ENCODE measurements around the gene RGS17.

RGS17 gene

GRCh38 chr6:153101461-153101860 lies 29.6 kb downstream of the RGS17 start:
- H3K9ac ChIP-seq (ENCODE audit: low read length) = no peak overlapping the region
- DNase-seq = no peak
- WGBS (ENCODE audit: extremely low coverage, insufficient coverage, insufficient read length) = no CpG with 5 or more reads among the region's 5 CpGs
- H4K12ac ChIP-seq (ENCODE audit: low read depth, low read length) = no peak overlapping the region
- no peak overlapping the region for H4K91ac ChIP-seq (ENCODE audit: low read depth, low read length)
- no peak overlapping the region for H3K18ac ChIP-seq (ENCODE audit: low read length)
- H3K27ac ChIP-seq (ENCODE audit: low read depth, low read length) = no peak overlapping the region
- no peak overlapping the region for H2BK12ac ChIP-seq (ENCODE audit: low read length)
- H3K4ac ChIP-seq (ENCODE audit: low read depth, low read length) = no peak overlapping the region
- no peak overlapping the region for H2AFZ ChIP-seq (ENCODE audit: insufficient read depth, low read length, poor library complexity)
- H3K4me2 ChIP-seq (ENCODE audit: low read length) = no peak overlapping the region
- no peak overlapping the region for H2BK5ac ChIP-seq (ENCODE audit: low read depth, low read length, poor library complexity)
- no peak overlapping the region for H2BK120ac ChIP-seq (ENCODE audit: insufficient read depth, low read length, poor library complexity)
- H3K14ac ChIP-seq (ENCODE audit: low read length) = no peak overlapping the region
- no peak overlapping the region for H3K4me3 ChIP-seq (ENCODE audit: low read depth, low read length)
- no peak overlapping the region for H3K23ac ChIP-seq (ENCODE audit: low read length)
- H2AK5ac ChIP-seq (ENCODE audit: low read length) = no peak overlapping the region
- H4K8ac ChIP-seq (ENCODE audit: low read depth, low read length) = no peak overlapping the region
- no peaks in the 10 kb centered on the region for H3K27me3 ChIP-seq (ENCODE audit: insufficient read depth, low read length)
- H3K79me1 ChIP-seq (ENCODE audit: low read length) = no peaks in the 10 kb centered on the region
- H3K36me3 ChIP-seq (ENCODE audit: control insufficient read depth in 1 of 2, insufficient read depth in 2 of 2, low read length in 2 of 2) = no peaks in the 10 kb centered on the region
- H3K79me2 ChIP-seq (ENCODE audit: control insufficient read depth, insufficient read depth, low read length, poor library complexity) = no peaks in the 10 kb centered on the region
- no peaks in the 10 kb centered on the region for H3K9me3 ChIP-seq (ENCODE audit: insufficient read depth, low read depth, low read length)
- no peaks in the 10 kb centered on the region for H3K4me1 ChIP-seq (ENCODE audit: control insufficient read depth in 1 of 2, insufficient read depth in 2 of 2, low read length in 2 of 2)

- Histone ChIP-seq H4K8ac (ENCODE audit: low read depth, low read length) (no peak overlapping the region), H3K14ac (ENCODE audit: low read length) (no peak overlapping the region), H2BK5ac (ENCODE audit: low read depth, low read length, poor library complexity) (no peak overlapping the region), H4K12ac (ENCODE audit: low read depth, low read length) (no peak overlapping the region), H3K4me2 (ENCODE audit: low read length) (no peak overlapping the region), H2BK12ac (ENCODE audit: low read length) (no peak overlapping the region), H3K9ac (ENCODE audit: low read length) (no peak overlapping the region), H3K4me3 (ENCODE audit: low read depth, low read length) (no peak overlapping the region), H2AFZ (ENCODE audit: insufficient read depth, low read length, poor library complexity) (no peak overlapping the region), H2BK120ac (ENCODE audit: insufficient read depth, low read length, poor library complexity) (no peak overlapping the region), H3K36me3 (ENCODE audit: control insufficient read depth in 1 of 2, insufficient read depth in 2 of 2, low read length in 2 of 2) (no peaks in the 10 kb centered on the region), H4K91ac (ENCODE audit: low read depth, low read length) (no peak overlapping the region), H3K4ac (ENCODE audit: low read depth, low read length) (no peak overlapping the region), H3K4me1 (ENCODE audit: control insufficient read depth in 1 of 2, insufficient read depth in 2 of 2, low read length in 2 of 2) (no peaks in the 10 kb centered on the region), H3K18ac (ENCODE audit: low read length) (no peak overlapping the region), H3K79me1 (ENCODE audit: low read length) (no peaks in the 10 kb centered on the region), H2AK5ac (ENCODE audit: low read length) (no peak overlapping the region), H3K23ac (ENCODE audit: low read length) (no peak overlapping the region), H3K9me3 (ENCODE audit: insufficient read depth, low read depth, low read length) (no peaks in the 10 kb centered on the region), H3K27me3 (ENCODE audit: insufficient read depth, low read length) (no peaks in the 10 kb centered on the region), H3K79me2 (ENCODE audit: control insufficient read depth, insufficient read depth, low read length, poor library complexity) (no peaks in the 10 kb centered on the region), H3K27ac (ENCODE audit: low read depth, low read length) (no peak overlapping the region)
- no CpG with 5 or more reads among the region's 3 CpGs for WGBS (ENCODE audit: extremely low coverage, insufficient coverage, insufficient read length)
- DNase-seq = no peak
Observed at GRCh38 chr6:153099636-153100035, 31.4 kb downstream of the RGS17 start.

GRCh38 chr6:153096792-153097191 lies 34.3 kb downstream of the RGS17 start:
- no peak for DNase-seq
- no peak overlapping the region for H3K18ac ChIP-seq (ENCODE audit: low read length)
- no peak overlapping the region for H4K91ac ChIP-seq (ENCODE audit: low read depth, low read length)
- no peak overlapping the region for H3K14ac ChIP-seq (ENCODE audit: low read length)
- H3K79me1 ChIP-seq (ENCODE audit: low read length) = no peaks in the 10 kb centered on the region
- no peaks in the 10 kb centered on the region for H3K27me3 ChIP-seq (ENCODE audit: insufficient read depth, low read length)
- no peaks in the 10 kb centered on the region for H3K4me1 ChIP-seq (ENCODE audit: control insufficient read depth in 1 of 2, insufficient read depth in 2 of 2, low read length in 2 of 2)
- no peaks in the 10 kb centered on the region for H3K36me3 ChIP-seq (ENCODE audit: control insufficient read depth in 1 of 2, insufficient read depth in 2 of 2, low read length in 2 of 2)
- no peak overlapping the region for H2BK5ac ChIP-seq (ENCODE audit: low read depth, low read length, poor library complexity)
- no peaks in the 10 kb centered on the region for H3K79me2 ChIP-seq (ENCODE audit: control insufficient read depth, insufficient read depth, low read length, poor library complexity)
- H2BK120ac ChIP-seq (ENCODE audit: insufficient read depth, low read length, poor library complexity) = no peak overlapping the region
- H4K12ac ChIP-seq (ENCODE audit: low read depth, low read length) = no peak overlapping the region
- no peak overlapping the region for H3K27ac ChIP-seq (ENCODE audit: low read depth, low read length)
- no peak overlapping the region for H3K23ac ChIP-seq (ENCODE audit: low read length)
- H2AK5ac ChIP-seq (ENCODE audit: low read length) = no peak overlapping the region
- H2AFZ ChIP-seq (ENCODE audit: insufficient read depth, low read length, poor library complexity) = no peak overlapping the region
- H2BK12ac ChIP-seq (ENCODE audit: low read length) = no peak overlapping the region
- no CpG with 5 or more reads among the region's 1 CpG for WGBS (ENCODE audit: extremely low coverage, insufficient coverage, insufficient read length)
- no peak overlapping the region for H3K4me2 ChIP-seq (ENCODE audit: low read length)
- no peak overlapping the region for H3K4ac ChIP-seq (ENCODE audit: low read depth, low read length)
- H3K4me3 ChIP-seq (ENCODE audit: low read depth, low read length) = no peak overlapping the region
- no peak overlapping the region for H4K8ac ChIP-seq (ENCODE audit: low read depth, low read length)
- H3K9ac ChIP-seq (ENCODE audit: low read length) = no peak overlapping the region
- no peaks in the 10 kb centered on the region for H3K9me3 ChIP-seq (ENCODE audit: insufficient read depth, low read depth, low read length)

- no peak overlapping the region for H4K91ac ChIP-seq (ENCODE audit: low read depth, low read length)
- H4K8ac ChIP-seq (ENCODE audit: low read depth, low read length) = no peak overlapping the region
- H3K4ac ChIP-seq (ENCODE audit: low read depth, low read length) = no peak overlapping the region
- no peak overlapping the region for H3K4me3 ChIP-seq (ENCODE audit: low read depth, low read length)
- WGBS (ENCODE audit: extremely low coverage, insufficient coverage, insufficient read length) = no CpG with 5 or more reads among the region's 4 CpGs
- no peak overlapping the region for H3K14ac ChIP-seq (ENCODE audit: low read length)
- no peak overlapping the region for H3K4me2 ChIP-seq (ENCODE audit: low read length)
- H2BK5ac ChIP-seq (ENCODE audit: low read depth, low read length, poor library complexity) = no peak overlapping the region
- no peak overlapping the region for H3K18ac ChIP-seq (ENCODE audit: low read length)
- no peaks in the 10 kb centered on the region for H3K4me1 ChIP-seq (ENCODE audit: control insufficient read depth in 1 of 2, insufficient read depth in 2 of 2, low read length in 2 of 2)
- H3K79me1 ChIP-seq (ENCODE audit: low read length) = no peaks in the 10 kb centered on the region
- H2AFZ ChIP-seq (ENCODE audit: insufficient read depth, low read length, poor library complexity) = no peak overlapping the region
- H2AK5ac ChIP-seq (ENCODE audit: low read length) = no peak overlapping the region
- H3K27ac ChIP-seq (ENCODE audit: low read depth, low read length) = no peak overlapping the region
- no peak overlapping the region for H3K9ac ChIP-seq (ENCODE audit: low read length)
- H2BK12ac ChIP-seq (ENCODE audit: low read length) = no peak overlapping the region
- H2BK120ac ChIP-seq (ENCODE audit: insufficient read depth, low read length, poor library complexity) = no peak overlapping the region
- H3K9me3 ChIP-seq (ENCODE audit: insufficient read depth, low read depth, low read length) = no peaks in the 10 kb centered on the region
- H3K36me3 ChIP-seq (ENCODE audit: control insufficient read depth in 1 of 2, insufficient read depth in 2 of 2, low read length in 2 of 2) = no peaks in the 10 kb centered on the region
- no peak overlapping the region for H3K23ac ChIP-seq (ENCODE audit: low read length)
- H3K79me2 ChIP-seq (ENCODE audit: control insufficient read depth, insufficient read depth, low read length, poor library complexity) = no peaks in the 10 kb centered on the region
- H4K12ac ChIP-seq (ENCODE audit: low read depth, low read length) = no peak overlapping the region
- no peak for DNase-seq
- H3K27me3 ChIP-seq (ENCODE audit: insufficient read depth, low read length) = no peaks in the 10 kb centered on the region
Observed at GRCh38 chr6:153096031-153096430, 35.1 kb downstream of the RGS17 start.
